GM12873 (cell line): ENCODE measurements around the gene RPL31.

ENCODE experiments used
- CTCF ChIP-seq: IDR thresholded peaks from 2 replicates; pipeline ENCODE4 v1.5.1; 2012; ENCODE audit warnings: low read depth, mild to moderate bottlenecking, moderate library complexity, low read length, control low read depth; ENCODE audit not compliant: insufficient read depth; ENCODE audit errors: missing control alignments

The RPL31 gene

GRCh38 chr2:100959225-100959880, 42.7 kb upstream of the RPL31 start:
- no peak for TF ChIP-seq CTCF

GRCh38 chr2:100960688-100961087, 41.4 kb upstream of the RPL31 start:
- no peak for TF ChIP-seq CTCF

- no peak for TF ChIP-seq CTCF
These were observed 39.6 kb upstream of the RPL31 start for GRCh38 chr2:100962366-100963025.

DNA sequence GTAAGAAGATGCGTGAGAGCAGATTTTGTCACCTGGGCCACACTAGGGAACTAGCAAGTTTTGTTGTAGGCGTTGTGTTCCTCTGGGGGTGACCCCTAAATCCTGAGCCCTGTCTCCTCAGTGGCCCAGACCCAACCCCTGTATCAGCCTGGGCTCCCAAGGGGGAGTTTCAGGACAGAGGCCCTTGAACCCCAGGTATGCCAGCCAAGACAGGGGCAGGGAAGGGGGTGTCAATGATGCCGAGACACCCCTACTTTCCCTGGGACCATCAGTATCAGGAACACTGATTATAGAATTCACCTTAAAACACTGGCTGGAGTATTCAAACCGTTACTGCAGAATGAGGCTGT, 39.1 kb upstream of the RPL31 start:
- no peak for TF ChIP-seq CTCF

DNA sequence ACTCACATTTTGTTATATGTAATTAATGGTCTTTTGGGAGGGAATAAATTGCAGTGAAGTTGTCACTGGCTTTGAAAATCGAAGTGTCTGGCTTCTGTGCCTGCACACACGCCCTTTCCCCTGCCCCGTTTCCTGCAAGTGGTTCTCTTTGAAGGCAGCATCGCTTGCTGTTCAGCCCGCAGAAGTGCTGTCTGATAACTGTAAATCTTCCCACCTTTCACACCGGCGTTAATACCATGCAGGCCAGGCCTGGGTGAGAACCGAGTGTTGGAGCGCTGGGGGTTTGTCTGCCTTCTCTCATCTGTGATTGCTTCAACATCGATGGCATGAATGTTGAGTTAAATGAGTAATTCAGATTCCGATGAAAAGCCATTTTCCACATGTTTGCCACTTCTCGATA, 37.9 kb upstream of the RPL31 start:
- no peak for TF ChIP-seq CTCF

GRCh38 chr2:100964681-100965169, 37.4 kb upstream of the RPL31 start:
- TF ChIP-seq CTCF, result no peak

DNA sequence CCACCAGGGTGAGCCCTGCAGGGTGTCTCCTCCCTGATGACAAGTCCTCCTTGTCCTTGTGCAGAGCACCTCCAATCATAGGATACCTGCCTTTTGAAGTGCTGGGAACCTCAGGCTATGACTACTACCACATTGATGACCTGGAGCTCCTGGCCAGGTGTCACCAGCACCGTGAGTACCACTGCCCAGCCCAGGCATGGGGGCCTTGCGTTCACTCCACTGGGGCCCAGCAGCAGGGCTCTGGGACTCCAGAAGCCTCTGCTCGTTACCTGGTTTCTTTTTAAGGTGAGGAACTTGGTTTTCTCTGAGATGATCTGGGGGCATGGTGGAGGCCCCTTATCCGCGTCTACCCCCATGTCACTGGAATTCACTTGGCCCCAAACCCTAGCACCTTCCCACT, 36.5 kb upstream of the RPL31 start:
- TF ChIP-seq CTCF, result no peak
